ENCODE results near the gene ABCB11.
"Not testable (repeated sequence)": the region's sequence is repeated elsewhere in the genome, so short reads cannot be mapped to it uniquely, and the experiment has no call there.

Gene ABCB11

DNA sequence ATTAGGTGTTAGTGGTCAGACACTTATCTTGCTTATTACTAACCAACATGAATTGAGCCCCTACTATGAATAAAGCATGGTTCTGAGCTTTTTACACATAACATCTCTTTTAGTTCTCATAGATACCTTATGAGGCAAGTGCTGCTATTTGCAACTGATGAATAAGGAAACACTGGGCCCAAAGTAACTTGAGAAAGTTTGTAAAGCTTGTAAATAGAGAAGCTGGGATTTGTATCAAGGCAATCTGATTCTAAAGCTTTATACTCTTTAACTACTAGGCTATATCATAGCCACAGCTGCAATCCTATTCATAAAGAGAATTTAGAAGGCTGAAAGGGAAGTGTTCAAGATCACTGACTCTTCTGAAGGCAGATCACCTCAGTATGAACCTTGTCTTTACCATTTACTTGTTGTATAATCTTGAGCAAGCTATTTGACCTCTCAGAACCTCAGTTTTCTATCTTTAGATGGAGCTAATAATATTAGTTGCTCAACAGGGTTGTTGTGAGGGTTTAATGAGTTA is 60.4 kb downstream of the ABCB11 start:
- DNase-seq = no peak

DNA sequence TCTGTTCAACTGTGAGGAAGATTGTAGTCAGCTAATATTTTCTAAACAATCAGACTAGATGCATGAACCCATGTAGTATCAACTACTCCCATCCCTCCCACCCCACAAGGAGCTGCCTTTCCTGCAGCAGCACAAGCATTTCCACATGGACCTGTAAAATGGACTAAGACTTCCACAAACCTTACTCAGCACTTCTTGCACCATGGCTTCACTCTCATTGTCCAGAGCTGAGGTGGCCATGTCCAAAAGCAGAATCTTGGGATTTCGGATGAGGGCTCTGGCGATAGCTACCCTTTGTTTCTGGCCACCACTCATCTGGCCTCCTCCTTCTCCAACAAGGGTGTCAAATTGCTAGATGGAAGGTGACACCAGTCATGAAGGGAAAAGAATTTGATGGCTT is 61.3 kb downstream of the ABCB11 start:
- DNase-seq = no peak

DNA sequence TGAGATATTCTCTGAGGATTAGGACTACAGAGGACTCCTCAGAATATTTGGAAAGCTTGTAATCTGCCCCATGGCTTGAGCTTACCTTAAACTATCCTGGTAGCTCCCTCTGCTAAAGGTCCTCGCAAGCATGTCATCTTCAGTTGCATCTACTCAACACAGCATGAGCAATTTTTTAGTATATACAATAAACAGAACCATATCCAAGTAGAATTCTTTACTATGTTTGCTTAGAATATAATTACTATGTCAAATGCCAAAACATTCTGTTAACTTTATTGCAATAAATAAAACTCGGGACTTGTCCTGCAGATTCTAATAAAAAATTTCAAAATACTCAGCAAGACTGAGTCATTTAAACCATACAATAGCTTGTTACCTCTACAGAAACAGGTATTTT is 62.8 kb downstream of the ABCB11 start:
- DNase-seq = no peak

DNA sequence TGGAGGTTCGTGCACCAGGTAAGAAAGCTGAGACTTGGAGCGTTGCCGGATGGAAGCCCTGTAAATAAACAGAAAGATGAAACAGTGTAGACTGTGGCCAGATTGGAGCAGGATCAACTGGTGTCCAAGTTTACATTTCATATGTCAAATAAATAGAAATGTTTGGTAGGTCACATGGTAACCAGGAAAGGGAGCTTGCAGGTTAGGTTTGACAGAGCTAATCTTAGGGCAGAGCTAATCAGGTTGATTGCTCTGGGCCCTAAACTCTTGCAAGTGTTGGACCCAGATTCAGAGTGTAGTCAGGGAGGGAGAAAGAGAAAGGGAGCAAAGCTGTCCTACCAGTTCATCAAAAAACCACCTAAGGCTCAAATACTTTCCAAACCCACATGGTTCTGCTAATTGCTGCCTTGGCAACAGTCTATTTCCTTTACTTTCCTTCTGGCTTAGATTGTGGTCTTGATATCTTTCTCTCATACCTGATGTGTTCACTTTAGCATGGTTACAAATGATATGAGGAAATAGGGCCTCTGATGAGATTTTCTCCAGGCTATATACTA is 66.8 kb downstream of the ABCB11 start:
- no peak for DNase-seq

DNA sequence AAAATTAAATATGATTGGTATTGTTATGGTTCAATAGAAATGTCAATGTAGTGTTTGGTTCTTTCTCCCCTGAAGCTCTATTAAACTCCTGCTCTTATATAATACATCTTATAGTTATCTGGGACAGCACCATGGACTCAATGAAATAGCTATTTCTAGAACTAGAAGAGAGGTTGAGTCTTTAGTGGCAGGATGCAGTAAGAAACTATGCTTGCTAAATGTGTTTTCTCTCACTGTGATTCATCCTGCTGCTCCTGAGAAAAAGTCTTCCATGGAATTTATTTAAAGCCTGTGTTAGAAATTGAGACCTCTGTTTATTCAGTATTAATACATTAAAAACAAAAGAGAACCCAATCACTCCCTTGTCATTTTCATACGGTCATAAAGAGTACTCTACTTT is 68.5 kb downstream of the ABCB11 start:
- no peak for DNase-seq

DNA sequence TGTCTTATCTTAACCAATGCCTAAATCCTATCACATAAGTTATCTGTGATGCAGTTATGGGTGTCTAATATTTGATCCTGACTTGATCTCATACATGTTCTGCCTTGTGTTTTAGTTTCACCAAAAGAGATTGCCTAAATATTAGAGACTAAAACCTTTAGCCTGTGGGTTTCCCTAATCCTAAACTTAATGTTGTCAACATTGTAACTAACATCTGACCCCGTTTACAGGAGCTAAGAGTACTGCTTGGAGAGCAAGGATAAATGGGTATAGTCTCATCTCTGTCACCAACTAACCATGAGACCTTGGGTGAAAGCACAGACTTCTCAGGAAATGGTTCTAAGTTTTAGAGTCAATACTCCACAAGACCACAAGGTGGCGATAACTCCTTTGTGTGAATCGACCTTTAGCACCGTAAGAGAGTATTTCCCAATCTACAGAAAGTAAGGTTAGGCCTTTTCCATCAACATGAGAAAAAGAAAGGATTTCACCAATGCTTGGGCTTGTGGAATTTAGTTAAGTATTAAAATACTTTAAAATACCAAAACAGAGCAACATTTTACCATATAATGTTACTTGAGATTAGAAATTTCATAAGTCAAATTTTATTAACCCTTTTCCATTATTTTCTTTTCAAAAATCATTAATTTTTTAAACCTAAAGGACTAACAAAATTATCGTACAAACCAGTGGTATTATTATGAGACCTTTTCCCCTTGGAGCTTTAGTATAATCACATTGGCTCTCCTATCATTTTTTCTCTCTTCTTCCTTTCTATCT is 69.5 kb downstream of the ABCB11 start:
- peak; percentile 57 for DNase-seq

DNA sequence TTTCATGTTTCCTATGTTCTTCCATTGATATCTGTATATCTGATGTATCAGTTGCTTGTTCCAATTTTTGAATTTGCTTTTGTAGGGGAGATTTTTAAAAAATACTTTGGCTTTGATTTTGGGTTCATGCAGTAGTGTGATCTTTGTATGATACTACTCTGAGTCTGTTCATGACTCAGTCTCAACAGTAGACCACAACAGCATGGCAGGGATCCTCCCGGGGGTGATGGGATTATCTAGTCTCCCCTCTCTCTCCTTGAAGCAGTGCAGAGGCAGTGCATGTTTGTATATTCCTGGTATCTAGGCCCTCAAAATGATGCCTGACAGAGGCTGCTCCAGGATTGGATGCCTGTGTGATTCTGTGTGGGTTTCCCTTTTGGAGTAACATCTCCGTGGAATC is 74.7 kb downstream of the ABCB11 start:
- no peak for DNase-seq

DNA sequence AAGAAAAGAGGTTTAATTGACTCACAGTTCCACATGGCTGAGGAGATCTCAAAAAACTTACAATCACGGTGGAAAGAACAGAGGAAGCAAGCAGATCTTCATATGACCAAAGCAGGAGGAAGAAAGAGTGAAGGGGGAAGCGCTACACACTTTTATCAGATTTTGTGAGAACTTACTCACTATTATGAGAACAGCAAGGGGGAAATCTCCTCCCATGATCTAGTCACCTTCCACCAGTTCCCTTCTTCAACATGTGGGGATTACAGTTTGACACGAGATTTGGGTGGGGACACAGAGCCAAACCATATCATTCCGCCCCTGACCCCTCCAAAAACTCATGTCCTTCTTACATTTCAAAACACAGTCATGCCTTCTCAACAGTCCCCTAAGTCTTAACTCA is 75.8 kb downstream of the ABCB11 start:
- no peak for DNase-seq

DNA sequence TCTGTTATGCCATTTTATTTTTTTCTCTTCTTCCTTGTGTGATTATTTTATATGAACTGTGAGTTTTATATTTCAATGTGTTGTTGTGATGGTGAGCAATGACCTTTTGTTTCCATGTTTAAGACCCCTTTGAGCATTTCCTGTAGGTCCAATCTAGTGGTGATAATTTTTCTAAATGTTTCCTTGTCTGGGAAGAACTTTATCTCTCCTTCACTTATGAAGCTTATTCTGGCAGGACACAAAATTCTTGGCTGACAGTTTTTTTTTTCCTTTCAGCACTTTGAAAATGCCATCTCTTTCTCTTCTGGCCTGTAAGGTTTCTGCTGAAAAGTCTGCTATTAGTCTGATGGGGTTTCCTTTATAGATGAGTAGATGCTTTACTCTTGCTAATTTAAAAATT is 76.9 kb downstream of the ABCB11 start:
- DNase-seq = no peak

DNA sequence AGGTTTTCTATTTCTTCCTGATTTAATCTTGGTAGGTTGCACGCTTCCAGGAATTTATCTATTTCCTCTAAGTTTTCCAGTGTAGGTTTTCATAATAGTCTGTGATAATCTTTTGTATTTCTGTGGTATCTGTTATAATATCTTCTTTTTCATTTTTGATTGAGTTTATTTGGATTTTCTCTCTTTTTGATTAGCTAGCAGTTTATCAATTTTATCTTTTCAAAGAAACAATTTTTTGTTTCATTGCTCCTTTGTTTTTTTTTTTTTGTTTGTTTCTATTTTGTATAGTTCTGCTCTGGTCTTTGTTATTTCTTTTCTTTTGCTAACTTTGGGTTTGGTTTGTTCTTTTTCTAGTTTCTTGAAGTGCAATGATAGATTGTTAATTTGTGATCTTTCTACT is 78.7 kb downstream of the ABCB11 start:
- DNase-seq = no peak

DNA sequence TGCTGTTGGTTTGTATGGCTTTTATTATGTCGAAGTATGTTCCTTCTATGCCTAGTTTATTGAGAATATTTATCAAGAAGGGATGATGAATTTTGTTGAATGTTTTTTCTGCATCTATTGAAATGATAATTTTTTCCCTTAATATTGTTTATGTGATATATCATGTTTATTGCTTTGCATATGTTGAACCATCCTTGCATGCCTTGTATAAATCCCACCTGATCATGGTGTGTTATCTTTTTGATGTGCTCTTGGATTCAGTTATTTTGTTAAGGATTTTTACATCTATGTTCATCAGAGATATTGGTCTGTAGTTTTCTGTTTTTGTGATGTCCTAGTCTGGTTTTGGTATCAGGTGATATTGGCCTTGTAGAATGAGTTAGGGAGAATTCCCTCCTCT is 79.3 kb downstream of the ABCB11 start:
- DNase-seq = no peak

DNA sequence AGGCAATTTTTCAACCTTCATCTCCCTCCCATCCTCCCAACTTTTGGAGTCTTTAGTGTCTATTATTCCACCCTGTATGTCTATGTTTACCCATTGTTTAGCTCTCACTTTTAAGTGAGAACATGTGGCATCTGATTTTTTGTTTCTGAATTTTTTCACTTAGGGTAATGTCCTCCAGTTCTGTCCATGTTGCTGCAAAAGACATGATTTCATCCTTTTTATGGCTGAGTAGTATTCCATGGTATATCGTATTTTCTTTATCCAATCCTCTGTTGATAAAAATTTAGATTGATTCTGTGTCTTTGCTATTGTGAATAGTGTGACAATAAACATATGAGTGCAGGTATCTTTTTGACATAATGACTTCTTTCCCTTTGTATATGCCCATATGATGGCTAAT is 81.8 kb downstream of the ABCB11 start:
- no peak for DNase-seq

DNA sequence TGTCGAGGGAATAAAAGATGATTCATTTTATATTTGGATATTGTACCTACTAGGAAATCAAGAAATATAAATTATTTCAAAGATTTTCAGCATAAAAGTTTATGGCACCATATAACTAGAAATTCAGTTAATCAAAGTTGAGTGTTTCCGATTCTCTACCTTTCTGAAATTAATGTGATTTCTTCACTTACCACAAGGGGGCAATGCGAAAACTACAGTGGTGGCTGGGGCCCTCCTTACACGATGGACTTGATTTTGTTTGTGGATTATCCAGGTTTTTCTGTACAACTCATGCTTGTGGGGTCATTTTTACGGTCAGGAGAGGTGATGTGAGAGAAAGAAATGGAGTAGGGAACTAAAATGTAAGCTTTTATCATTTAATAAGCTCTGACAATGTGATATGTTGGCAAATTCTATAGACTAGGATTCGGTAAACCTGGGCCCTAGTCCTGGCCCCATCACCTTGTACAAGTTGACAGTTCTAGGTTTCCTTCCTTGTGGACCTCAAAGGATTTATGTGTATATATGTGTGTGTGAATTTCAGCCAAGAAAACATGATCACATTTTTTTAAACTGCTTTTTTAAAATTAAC is 82.4 kb downstream of the ABCB11 start:
- DNase-seq = no peak

DNA sequence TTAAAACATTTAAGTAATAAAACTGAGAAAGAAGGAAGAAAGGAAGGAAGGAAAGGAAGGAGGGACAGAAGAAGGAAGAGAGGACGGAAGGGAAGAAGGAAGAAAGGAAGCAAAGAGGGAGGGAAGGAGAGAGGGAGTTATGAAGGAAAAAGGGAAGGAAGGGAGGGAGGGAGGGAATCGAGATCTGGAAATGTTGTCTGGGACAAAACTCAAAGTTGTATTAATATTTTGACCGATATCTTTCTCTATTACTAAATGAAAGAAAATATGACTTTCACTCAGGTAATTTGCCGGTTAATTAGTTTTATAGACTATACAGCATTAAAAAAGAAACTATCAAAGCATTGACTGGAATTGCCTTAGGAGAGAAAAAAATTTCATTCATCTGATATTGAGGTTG is 85.6 kb downstream of the ABCB11 start:
- no peak for DNase-seq

DNA sequence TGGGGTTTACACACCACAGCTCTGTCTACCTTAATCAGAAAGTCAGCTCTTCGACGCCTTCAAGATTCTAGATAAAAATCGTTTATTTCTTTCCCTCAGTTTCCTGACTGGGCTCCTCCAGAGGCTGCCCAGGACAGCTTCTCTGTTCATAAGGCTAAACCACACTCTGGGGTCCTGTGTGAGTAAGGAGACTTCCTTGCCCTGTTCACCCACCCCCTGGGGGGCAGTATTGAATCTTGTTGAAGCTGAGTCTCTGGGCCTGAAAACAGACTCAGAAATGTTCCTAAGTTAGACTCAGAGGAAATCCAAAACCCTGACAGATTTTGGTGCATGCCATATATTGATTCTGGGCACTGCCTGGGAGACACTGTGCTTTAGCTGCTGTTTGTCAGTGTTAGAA is 87.1 kb downstream of the ABCB11 start:
- DNase-seq = no peak

DNA sequence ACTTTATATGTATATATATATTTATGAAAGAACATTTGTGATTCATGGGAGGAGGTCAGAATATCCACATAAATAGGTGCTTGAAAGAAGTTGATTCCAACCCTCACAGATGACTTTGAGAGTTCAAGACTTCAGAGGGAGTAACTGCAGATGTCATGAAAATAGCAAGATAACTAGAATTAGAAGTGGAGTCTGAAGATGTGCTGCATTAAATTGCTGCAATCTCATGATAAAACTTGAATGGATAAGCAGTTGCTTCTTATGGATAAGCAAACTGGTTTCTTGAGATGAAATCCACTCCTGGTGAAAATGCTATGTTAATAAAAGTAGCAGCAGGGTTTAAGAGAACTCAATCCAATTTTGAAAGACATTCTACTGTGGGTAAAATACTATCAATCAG is 89.8 kb downstream of the ABCB11 start:
- DNase-seq = no peak

DNA sequence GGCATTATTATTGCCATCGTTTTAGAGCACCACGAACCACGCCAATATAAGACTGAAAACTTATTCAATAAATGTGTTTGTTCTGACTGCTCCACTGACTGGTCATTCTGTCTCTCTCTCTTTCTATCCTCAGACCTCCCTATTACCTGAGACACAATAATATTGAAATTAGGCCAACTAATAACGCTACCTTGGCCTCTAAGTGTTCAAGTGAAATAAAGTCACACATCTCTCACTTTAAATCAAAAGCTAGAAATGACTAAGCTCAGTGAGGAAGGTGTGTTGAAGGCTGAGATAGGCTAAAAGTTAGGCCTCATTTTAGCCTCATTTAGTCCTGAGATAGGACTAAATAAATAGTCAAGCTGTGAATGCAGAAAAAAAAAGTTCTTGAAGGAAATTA is 91.2 kb downstream of the ABCB11 start:
- no peak for DNase-seq

DNA sequence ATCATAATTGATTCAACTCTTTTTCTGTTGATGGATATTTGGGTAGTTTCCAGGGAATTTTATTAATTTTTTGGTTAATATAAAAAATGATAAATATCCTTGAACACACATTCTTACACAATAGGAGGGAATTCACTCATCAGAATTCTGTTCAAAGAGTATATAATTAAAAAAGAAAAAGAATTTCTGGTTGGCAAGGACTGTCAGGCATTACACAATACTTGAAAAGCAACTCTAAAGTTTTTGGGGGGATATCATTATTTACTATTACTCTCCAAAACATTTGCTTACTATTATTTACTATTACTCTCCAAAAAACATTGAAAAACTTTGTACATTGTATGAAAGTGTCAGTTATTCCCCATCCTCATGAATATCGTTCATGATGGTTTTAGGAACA is 92.1 kb downstream of the ABCB11 start:
- no peak for DNase-seq

DNA sequence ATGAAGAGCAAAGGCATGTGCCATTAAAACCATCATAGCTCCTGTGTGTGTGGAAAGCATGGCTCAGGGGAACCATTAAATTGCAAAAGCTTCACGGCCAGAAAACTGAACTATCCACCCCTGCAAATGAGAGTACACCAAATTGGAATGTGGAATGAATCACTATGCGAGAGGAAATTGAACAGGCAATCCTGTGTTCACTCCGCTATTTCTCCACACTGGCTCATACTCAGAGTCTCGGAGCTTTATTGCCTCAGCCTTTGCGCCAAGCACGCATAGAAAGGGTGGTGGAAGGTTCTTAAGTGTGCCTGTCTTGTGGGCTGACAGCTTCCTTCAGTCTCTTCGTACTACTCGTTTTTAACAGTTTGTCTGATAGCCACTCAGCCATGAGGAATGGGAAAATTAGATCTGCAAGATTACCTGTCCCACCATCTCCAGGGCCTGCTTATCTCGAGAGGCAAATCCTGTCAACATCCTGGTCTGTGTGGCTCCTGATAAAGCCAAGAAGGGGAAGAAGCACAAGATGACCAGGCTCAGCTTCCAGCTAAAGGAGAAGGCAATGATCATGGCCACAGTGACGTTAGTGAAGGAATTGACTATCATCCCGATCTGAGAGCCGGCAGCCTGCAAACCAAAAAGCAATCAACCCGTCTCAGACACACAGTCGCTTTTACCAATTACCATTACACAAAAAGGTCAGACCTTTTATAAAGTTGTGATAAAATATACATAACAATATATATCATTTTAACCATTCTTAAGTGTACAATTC is 95.1 kb downstream of the ABCB11 start:
- peak; percentile 13 for DNase-seq

DNA sequence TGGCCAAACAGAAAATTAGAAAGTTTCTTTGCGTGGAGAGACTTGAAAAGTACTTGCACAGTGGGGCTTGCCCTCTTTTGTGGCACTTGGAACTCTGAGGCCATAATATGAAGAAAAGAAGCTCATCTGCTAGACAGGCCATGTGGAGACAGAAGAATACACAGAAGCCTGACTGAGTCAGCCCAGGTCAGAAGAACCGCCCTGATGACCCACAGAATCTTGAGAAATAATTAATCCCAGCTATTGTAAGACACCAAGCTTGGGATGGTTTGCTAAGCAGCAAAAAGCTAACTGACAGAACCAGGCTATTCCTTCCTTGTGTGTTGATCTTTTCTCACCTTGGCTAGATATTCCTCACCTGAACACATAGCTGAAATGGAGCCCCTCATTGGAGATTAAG is 96.3 kb downstream of the ABCB11 start:
- DNase-seq = no peak

DNA sequence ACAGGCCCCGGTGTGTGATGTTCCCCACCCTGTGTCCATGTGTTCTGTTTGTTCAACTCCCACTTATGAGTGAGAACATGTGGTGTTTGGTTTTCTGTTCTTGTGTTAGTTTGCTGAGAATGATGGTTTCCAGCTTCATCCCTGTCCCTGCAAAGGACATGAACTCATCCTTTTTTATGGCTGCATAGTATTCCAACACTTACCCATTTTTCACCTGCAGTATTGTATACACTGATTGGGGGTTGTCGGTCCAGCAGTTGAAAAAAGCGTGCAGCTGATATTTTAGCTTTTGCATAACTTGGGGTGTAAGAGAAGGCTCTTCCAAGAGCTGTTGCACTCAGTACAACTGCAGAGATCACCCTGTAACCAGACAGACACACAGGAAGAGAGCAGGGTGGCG is 99.0 kb downstream of the ABCB11 start:
- not testable (repeated sequence) for DNase-seq

DNA sequence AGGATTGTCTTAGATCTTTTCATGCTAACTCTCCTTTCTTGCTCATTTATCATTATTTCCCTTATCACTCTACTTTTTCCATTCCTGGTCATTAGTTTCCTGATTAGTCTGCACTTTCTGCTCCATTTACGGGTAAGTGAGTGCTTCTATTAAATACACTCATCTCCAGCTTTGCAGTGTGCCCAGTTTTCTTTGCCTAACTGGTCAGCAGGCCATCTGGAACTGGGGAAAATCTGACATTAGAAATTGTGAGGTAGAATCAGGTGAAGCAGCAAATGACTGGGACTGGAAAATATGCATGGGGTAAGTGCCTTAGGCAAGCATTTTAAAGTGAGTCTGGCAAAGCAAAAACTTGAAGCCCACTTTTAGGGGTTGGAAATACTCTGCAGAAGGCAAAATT is 100.9 kb downstream of the ABCB11 start:
- no peak for DNase-seq

DNA sequence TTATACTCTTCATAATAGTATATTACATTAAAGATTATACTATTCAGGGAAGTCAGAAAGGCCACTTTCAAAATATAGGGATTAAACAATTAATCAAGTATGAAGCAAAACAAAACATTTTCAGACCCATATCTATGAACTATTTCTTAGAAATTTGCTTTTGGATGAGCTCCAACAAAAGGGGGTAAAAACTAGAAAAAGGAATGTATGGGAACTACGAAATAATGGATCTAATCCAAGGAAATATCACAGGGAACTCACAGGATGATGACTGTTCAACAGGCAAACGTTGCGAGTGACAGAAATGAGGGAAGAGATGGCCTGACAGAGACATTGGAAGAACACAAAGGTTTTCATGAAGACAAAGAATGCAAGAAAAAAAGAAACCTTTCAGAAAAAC is 102.1 kb downstream of the ABCB11 start:
- DNase-seq = peak; percentile 4

Measured in fibroblast of skin of abdomen (primary cell).